Psoas muscle (tissue), 8 donors: ENCODE data around the gene DECR2. TPM values are rescaled to one million over a fixed set of nuclear protein-coding genes. Genes with fewer than 3 reads are reported as not detected.
A peak's percentile ranks its signal among the peaks of the same experiment; 100 is the strongest.

Source experiments
- ATAC-seq, 4 donors: fragments of 200-7000 bp; cut with Tn5 transposase; one replicate each; pipeline ENCODE4 v1.9.1; 2020; ENCODE audit warnings: moderate library complexity in 3 of 4, mild to moderate bottlenecking in 2 of 4
- DNase-seq, 2 donors: peaks; one replicate each; pipeline ENCODE4 v3.0.0-alpha.2; 2020
- H3K27ac ChIP-seq: fragments of 200-600 bp; one replicate; pipeline ENCODE4 v1.8.0; 2022
- H3K27me3 ChIP-seq, 3 donors: fragments of 200-600 bp in 1 of 3; one replicate each; pipeline versions ENCODE4 v1.6.1 to v1.8.0; 2013 to 2022; ENCODE audit warnings: low read length in 2 of 3, mild to moderate bottlenecking in 2 of 3, moderate library complexity in 1 of 3; ENCODE audit not compliant: insufficient read depth in 3 of 3
- H3K36me3 ChIP-seq, 2 donors: fragments of 200-600 bp in 1 of 2; one replicate each; pipeline versions ENCODE4 v1.6.1 to v1.8.0; 2013 to 2022; ENCODE audit warnings: low read depth in 1 of 2, mild to moderate bottlenecking in 1 of 2, moderate library complexity in 1 of 2; ENCODE audit not compliant: insufficient read depth in 1 of 2
- H3K4me1 ChIP-seq: fragments of 200-600 bp; one replicate; pipeline ENCODE4 v1.8.0; 2022
- H3K4me3 ChIP-seq: fragments of 200-600 bp; one replicate; pipeline ENCODE4 v1.8.0; 2022; ENCODE audit warnings: mild to moderate bottlenecking
- H3K9me3 ChIP-seq: fragments of 200-600 bp; one replicate; pipeline ENCODE4 v1.8.0; 2022
- WGBS, 3 donors: extraction: QIAGEN DNeasy Blood & Tissue Kit; methylation state at CpG; one replicate each; pipeline versions ENCODE4 v1.1.6 to v1.1.7; 2013; 5-methylcytosine and 5-hydroxymethylcytosine counted together
- intact Hi-C, 2 donors: fragments of 100-400 bp; cut with DNase I; formaldehyde crosslinking; loops; one replicate each; pipeline versions ENCODE4 v1.11.0 to v1.14.2; 2022
- polyA plus RNA-seq, 3 donors: library from polyadenylated mRNA; stranded (reverse); fragments of 200-250 nt; gene quantifications; one replicate each; pipeline ENCODE4 v1.2.3, GENCODE V29; 2013
- total RNA-seq, 4 donors: library from RNA; stranded (reverse); fragmentation: NEBNext Ultra II Directional in 2 of 4; extraction: Animal tissue kit (Norgen Biotek cat#: 25700) in 2 of 4; gene quantifications; one replicate each; pipeline versions ENCODE4 v1.2.1 to v1.2.4, GENCODE V29; 2021 to 2023
- TF ChIP-seq, protein P1 (sequence below): fragments of 200-600 bp; IDR thresholded peaks from one replicate; pipeline ENCODE4 v1.8.0; 2022; ENCODE audit warnings: antibody characterized with exemption
- donor health status: healthy with polysubstance abuse.
- donor health status: DM: no; HTN: no; CAD: no; lungs with moderate emphysema.
- donor health status: Bipolar disorder and iron deficiency.
- donor health status: healthy.
- donor health status: DM: yes; HTN: yes; CAD: no.
- donor health status: DM: no; HTN: no; CAD: no.
- donor health status: DM: no; HTN: no; CAD: no.
- donor health status: DM: yes; HTN: yes; CAD: no.

Gene DECR2
- total and polyA plus RNA-seq, 7 donors = 13.9 to 22.9 (median 18.1) TPM

DNA sequence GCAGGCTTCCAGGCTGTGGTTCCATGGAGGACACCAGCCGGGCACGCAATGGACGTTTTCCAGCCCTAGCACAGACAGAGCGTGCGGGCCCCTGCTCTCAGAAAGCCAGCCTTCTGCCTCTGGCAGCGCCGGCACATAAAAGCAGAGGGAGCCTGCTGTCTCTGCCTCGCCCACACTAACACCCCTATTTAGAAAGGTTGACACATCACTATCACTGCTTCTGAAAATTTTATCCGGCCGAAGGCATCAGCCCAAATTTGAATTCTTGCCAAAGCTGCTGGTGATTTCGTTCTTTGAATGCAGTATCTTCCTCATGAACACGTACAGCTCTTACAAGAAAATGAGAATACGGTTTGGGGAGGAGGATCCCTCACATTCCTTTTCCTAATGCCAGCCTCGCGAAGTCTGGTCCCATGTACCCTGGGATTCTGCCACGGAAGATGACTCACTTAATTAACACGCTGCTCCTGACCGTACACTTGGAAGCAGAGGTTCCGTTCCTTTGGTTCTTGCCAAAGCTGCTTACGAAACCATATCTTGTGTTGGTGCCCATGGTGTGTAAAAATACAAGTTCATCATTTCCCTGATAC is 22.4 kb downstream of the DECR2 start:
- intact Hi-C loops = loop anchor here in 1 of 2 donors (2.0 to 5.0 kb wide), 2 partner anchors 21 to 103 kb away; partner anchors contain the start of gene CAPN15

DNA sequence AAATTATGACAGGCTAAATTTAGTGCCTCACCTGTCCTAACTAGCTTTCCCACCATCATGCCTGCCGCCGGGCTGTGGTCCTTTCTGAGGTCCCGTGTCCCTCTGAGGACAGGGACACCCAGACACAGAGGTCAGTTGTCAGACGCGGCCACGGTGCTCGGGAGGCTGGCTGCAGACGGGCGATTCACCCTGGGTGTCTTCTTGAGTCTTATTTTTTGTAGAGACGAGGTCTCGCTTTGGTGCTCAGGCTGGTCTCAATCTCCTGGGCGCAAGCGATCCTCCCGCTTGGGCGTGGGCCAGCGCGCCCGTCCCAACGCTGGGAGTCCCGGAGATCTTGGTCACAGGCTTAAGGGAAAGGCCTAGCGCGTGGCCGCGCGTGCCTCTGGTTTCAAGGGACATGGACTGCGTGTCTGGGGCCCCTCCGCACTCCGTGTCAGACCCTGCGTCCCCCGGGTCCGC is 23.0 kb downstream of the DECR2 start:
- Histone ChIP-seq H3K4me3 (peak overlapping the region; percentile 89), H3K9me3 (no peaks in the 10 kb centered on the region), H3K27me3 (no peaks in the 10 kb centered on the region), H3K27ac (peak overlapping the region; percentile 96), H3K36me3 (peaks cover 0 to 14% of the 10 kb centered on the region in 2 donors), H3K4me1 (peaks cover 43% of the 10 kb centered on the region)
- ATAC-seq (peak; percentile 65 to 80 (median 78)), DNase-seq (peak; percentile 72 to 87)
- 1 to 4% (median 3%) methylated on average over 31 of the region's 31 CpGs for WGBS, 3 donors
- TF ChIP-seq, protein P1, sequence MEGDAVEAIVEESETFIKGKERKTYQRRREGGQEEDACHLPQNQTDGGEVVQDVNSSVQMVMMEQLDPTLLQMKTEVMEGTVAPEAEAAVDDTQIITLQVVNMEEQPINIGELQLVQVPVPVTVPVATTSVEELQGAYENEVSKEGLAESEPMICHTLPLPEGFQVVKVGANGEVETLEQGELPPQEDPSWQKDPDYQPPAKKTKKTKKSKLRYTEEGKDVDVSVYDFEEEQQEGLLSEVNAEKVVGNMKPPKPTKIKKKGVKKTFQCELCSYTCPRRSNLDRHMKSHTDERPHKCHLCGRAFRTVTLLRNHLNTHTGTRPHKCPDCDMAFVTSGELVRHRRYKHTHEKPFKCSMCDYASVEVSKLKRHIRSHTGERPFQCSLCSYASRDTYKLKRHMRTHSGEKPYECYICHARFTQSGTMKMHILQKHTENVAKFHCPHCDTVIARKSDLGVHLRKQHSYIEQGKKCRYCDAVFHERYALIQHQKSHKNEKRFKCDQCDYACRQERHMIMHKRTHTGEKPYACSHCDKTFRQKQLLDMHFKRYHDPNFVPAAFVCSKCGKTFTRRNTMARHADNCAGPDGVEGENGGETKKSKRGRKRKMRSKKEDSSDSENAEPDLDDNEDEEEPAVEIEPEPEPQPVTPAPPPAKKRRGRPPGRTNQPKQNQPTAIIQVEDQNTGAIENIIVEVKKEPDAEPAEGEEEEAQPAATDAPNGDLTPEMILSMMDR = no peak
- intact Hi-C loops = loop anchor here in 1 of 2 donors (2.0 to 5.0 kb wide), 3 partner anchors 22 to 103 kb away; partner anchors contain the start of gene CAPN15

More for the DNA sequence above, 22.4 kb downstream of the DECR2 start:
- peaks cover 0 to 12% of the 10 kb centered on the region in 2 donors for H3K36me3 ChIP-seq
- WGBS, 3 donors = 14 to 23% (median 18%) methylated on average over 20 of the region's 20 CpGs
- peaks cover 38% of the 10 kb centered on the region for H3K4me1 ChIP-seq
- TF ChIP-seq, protein P1 = no peak
- DNase-seq = peak; percentile 65 to 89
- no peaks in the 10 kb centered on the region for H3K27me3 ChIP-seq
- ATAC-seq = peak; percentile 79 to 85 (median 80)
- H3K27ac ChIP-seq = peak overlapping the region; percentile 96
- H3K4me3 ChIP-seq = peak overlapping the region; percentile 89
- no peaks in the 10 kb centered on the region for H3K9me3 ChIP-seq

DNA sequence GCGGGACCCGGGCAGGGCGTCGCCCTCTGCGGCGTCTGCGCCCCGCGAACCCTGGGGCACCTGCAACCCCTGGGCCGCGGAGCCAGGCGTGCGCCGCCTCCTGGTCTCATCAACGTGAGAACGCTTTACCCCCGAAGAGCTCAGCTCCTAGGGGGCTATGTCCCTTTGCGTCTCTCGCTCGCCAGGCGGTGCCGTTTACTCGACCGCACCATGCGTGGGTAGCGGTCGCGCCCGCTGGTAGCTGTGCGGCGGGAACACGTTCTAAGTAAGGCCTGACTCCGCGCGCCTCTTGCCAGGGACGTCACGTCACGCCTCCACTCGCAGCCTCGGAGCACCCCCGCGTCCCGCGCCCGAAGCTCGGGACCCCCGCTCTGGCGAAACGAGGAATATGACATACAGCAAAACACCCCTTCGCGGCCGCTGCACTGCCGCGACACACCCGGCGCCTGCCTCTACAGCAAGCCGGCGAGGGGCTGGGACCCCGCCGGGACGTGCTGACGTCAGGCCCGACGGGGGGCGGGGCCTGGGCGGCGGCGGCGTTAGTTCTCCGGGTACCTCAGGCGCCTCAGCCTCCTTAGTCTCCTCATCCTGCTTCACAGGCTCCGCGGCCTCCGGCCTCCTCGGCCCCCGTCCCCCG is 23.5 kb downstream of the DECR2 start, which contains the start of gene RAB11FIP3:
RAB11FIP3 (plus strand) TSS at position 568 of the 637 bp plus-strand sequence. CDS start 358 bp downstream, outside the sequence.
- Histone ChIP-seq H3K9me3 (no peaks in the 10 kb centered on the region), H3K4me1 (peaks cover 46% of the 10 kb centered on the region), H3K36me3 (peaks cover 0 to 14% of the 10 kb centered on the region in 2 donors), H3K27ac (peak within 1 kb of the TSS; percentile 96), H3K4me3 (peak within 1 kb of the TSS; percentile 89), H3K27me3 (no peaks in the 10 kb centered on the region)
- ATAC-seq (peak; percentile 69 to 74 (median 72)), DNase-seq (peak; percentile 86 to 90)
- intact Hi-C loops = loop anchor here in 1 of 2 donors (2.0 to 5.0 kb wide), 2 partner anchors 22 to 47 kb away; no protein-coding TSS in a partner anchor
- TF ChIP-seq, protein P1 = peak; percentile 26
- WGBS, 3 donors = 0 to 1% (median 1%) methylated on average over 44 to 77 of the region's 77 CpGs

GRCh38 chr16:425740-426114 is 24.0 kb downstream of the DECR2 start:
- peak overlapping the region; percentile 89 for H3K4me3 ChIP-seq
- ATAC-seq (no peak), DNase-seq (peak in 1 of 2 donors; percentile 35)
- 0 to 2% (median 1%) methylated on average over 17 to 63 of the region's 63 CpGs for WGBS, 3 donors
- peak overlapping the region; percentile 96 for H3K27ac ChIP-seq
- H3K4me1 ChIP-seq = peaks cover 51% of the 10 kb centered on the region
- H3K36me3 ChIP-seq = peaks cover 0 to 11% of the 10 kb centered on the region in 2 donors
- intact Hi-C loops = loop anchor here in 1 of 2 donors (2.0 to 5.0 kb wide), 2 partner anchors 23 to 47 kb away; no protein-coding TSS in a partner anchor
- TF ChIP-seq, protein P1 = no peak
- H3K27me3 ChIP-seq = no peaks in the 10 kb centered on the region
- H3K9me3 ChIP-seq = no peaks in the 10 kb centered on the region
